Fibroblast of lung (primary cell): Measurements from ENCODE around the gene GALNT12.

Experiments used
- EZH2 ChIP-seq: IDR thresholded peaks from 2 replicates; pipeline ENCODE4 v1.5.1; 2012; ENCODE audit warnings: low read length, control low read depth, mild to moderate bottlenecking; ENCODE audit errors: missing control alignments
- TF ChIP-seq, protein P1 (sequence below), 2 donors: IDR thresholded peaks in 1 of 2; conservative IDR thresholded peaks in 1 of 2; 1 replicate in 1 of 2; 2 replicates in 1 of 2; pipeline ENCODE4 v1.5.1; 2011 to 2012; ENCODE audit warnings: low read length in 2 of 2, control low read depth in 1 of 2, inconsistent platforms in 1 of 2, low read depth in 1 of 2, mild to moderate bottlenecking in 1 of 2

- TF ChIP-seq, protein P1, sequence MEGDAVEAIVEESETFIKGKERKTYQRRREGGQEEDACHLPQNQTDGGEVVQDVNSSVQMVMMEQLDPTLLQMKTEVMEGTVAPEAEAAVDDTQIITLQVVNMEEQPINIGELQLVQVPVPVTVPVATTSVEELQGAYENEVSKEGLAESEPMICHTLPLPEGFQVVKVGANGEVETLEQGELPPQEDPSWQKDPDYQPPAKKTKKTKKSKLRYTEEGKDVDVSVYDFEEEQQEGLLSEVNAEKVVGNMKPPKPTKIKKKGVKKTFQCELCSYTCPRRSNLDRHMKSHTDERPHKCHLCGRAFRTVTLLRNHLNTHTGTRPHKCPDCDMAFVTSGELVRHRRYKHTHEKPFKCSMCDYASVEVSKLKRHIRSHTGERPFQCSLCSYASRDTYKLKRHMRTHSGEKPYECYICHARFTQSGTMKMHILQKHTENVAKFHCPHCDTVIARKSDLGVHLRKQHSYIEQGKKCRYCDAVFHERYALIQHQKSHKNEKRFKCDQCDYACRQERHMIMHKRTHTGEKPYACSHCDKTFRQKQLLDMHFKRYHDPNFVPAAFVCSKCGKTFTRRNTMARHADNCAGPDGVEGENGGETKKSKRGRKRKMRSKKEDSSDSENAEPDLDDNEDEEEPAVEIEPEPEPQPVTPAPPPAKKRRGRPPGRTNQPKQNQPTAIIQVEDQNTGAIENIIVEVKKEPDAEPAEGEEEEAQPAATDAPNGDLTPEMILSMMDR (conservative IDR thresholded peaks at IDR 0.05 in 1 of 2, IDR thresholded peaks at IDR 0.05 in 1 of 2; ENCODE audit: low read depth in 1 of 2, low read length in 2 of 2), result no peak
- TF ChIP-seq EZH2, result no peak
Observed at GRCh38 chr9:98801561-98801960, 5.9 kb upstream of the GALNT12 start.
